ENCODE results near the gene DOCK3.

DNA sequence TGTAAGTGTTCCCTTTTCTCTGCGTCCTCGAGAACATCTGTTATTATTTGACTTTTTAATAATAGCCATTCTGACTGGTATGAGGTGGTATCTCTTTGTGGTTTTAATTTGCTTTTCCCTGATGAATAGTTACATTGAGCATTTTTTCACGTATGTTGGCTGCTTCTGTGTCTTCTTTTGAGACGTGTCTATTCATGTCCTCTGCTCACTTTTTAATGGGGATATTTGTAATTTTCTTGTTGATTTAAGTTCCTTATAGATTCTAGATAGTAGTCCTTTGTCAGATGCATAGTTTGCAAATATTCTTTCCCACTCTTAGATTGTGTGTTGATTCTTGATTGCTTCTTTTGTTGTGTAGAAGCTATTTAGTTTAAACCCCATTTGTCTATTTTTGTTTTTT is 179.2 kb downstream of the DOCK3 start:
- TF ChIP-seq, protein P1, sequence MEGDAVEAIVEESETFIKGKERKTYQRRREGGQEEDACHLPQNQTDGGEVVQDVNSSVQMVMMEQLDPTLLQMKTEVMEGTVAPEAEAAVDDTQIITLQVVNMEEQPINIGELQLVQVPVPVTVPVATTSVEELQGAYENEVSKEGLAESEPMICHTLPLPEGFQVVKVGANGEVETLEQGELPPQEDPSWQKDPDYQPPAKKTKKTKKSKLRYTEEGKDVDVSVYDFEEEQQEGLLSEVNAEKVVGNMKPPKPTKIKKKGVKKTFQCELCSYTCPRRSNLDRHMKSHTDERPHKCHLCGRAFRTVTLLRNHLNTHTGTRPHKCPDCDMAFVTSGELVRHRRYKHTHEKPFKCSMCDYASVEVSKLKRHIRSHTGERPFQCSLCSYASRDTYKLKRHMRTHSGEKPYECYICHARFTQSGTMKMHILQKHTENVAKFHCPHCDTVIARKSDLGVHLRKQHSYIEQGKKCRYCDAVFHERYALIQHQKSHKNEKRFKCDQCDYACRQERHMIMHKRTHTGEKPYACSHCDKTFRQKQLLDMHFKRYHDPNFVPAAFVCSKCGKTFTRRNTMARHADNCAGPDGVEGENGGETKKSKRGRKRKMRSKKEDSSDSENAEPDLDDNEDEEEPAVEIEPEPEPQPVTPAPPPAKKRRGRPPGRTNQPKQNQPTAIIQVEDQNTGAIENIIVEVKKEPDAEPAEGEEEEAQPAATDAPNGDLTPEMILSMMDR (IDR thresholded peaks at IDR 0.05; ENCODE audit: low read depth, low read length, missing input control), result no peak
- TF ChIP-seq YY1 (IDR thresholded peaks at IDR 0.05) (no peak), TAF1 (conservative IDR thresholded peaks at IDR 0.05) (no peak), EGR1 (IDR thresholded peaks at IDR 0.05; ENCODE audit: low read depth in 2 of 2) (no peak), RAD21 (IDR thresholded peaks at IDR 0.05) (no peak), GABPA (IDR thresholded peaks at IDR 0.05 in 1 of 2, conservative IDR thresholded peaks at IDR 0.05 in 1 of 2) (no peak), JUND (IDR thresholded peaks at IDR 0.05) (no peak), HNF4G (IDR thresholded peaks at IDR 0.05) (no peak), SP1 (IDR thresholded peaks at IDR 0.05) (no peak)
- TF ChIP-seq, protein P2, sequence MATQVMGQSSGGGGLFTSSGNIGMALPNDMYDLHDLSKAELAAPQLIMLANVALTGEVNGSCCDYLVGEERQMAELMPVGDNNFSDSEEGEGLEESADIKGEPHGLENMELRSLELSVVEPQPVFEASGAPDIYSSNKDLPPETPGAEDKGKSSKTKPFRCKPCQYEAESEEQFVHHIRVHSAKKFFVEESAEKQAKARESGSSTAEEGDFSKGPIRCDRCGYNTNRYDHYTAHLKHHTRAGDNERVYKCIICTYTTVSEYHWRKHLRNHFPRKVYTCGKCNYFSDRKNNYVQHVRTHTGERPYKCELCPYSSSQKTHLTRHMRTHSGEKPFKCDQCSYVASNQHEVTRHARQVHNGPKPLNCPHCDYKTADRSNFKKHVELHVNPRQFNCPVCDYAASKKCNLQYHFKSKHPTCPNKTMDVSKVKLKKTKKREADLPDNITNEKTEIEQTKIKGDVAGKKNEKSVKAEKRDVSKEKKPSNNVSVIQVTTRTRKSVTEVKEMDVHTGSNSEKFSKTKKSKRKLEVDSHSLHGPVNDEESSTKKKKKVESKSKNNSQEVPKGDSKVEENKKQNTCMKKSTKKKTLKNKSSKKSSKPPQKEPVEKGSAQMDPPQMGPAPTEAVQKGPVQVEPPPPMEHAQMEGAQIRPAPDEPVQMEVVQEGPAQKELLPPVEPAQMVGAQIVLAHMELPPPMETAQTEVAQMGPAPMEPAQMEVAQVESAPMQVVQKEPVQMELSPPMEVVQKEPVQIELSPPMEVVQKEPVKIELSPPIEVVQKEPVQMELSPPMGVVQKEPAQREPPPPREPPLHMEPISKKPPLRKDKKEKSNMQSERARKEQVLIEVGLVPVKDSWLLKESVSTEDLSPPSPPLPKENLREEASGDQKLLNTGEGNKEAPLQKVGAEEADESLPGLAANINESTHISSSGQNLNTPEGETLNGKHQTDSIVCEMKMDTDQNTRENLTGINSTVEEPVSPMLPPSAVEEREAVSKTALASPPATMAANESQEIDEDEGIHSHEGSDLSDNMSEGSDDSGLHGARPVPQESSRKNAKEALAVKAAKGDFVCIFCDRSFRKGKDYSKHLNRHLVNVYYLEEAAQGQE (IDR thresholded peaks at IDR 0.05), result no peak
- TF ChIP-seq, protein P3, sequence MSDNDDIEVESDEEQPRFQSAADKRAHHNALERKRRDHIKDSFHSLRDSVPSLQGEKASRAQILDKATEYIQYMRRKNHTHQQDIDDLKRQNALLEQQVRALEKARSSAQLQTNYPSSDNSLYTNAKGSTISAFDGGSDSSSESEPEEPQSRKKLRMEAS (IDR thresholded peaks at IDR 0.05), result no peak
- TF ChIP-seq, protein P4, sequence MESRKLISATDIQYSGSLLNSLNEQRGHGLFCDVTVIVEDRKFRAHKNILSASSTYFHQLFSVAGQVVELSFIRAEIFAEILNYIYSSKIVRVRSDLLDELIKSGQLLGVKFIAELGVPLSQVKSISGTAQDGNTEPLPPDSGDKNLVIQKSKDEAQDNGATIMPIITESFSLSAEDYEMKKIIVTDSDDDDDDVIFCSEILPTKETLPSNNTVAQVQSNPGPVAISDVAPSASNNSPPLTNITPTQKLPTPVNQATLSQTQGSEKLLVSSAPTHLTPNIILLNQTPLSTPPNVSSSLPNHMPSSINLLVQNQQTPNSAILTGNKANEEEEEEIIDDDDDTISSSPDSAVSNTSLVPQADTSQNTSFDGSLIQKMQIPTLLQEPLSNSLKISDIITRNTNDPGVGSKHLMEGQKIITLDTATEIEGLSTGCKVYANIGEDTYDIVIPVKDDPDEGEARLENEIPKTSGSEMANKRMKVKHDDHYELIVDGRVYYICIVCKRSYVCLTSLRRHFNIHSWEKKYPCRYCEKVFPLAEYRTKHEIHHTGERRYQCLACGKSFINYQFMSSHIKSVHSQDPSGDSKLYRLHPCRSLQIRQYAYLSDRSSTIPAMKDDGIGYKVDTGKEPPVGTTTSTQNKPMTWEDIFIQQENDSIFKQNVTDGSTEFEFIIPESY (IDR thresholded peaks at IDR 0.05), result no peak
- TF ChIP-seq, protein P5, sequence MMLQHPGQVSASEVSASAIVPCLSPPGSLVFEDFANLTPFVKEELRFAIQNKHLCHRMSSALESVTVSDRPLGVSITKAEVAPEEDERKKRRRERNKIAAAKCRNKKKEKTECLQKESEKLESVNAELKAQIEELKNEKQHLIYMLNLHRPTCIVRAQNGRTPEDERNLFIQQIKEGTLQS (IDR thresholded peaks at IDR 0.05), result no peak

Data from liver (tissue), 3 donors.